ENCODE measurements around the gene DAD1. TPM values are rescaled to one million over a fixed set of nuclear protein-coding genes. Genes with fewer than 3 reads are reported as not detected.

DAD1 gene
- total and polyA plus RNA-seq, 2 of the 8 experiments (the other 6 are each of a cell fraction or from before 2014, with no cell fraction given), result 131 to 440 TPM

DNA sequence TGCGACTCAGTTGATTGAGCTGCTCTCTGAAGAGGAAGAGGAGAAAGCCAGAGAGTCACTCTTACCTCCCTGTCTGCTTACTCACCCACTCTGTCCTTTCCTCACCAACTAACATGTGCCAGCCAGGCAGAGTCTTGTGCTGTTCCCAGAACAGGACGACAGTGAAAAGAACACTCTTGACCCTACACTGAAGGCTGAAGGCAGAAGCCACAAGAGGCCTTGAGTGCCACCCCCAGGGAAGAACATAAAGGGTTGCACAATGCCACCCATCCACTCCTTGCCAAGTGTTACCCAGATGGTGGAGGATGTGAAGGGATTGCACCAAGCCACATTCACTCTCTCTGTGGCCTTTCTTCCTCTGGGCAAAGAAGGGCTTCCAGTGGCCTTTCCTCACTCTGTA is 21.9 kb upstream of the DAD1 start:
- Histone ChIP-seq H3K27ac (ENCODE audit: low read depth, low read length) (no peak overlapping the region), H4K5ac (ENCODE audit: insufficient read length, low read depth, low read length) (no peak overlapping the region), H4K91ac (replicated peaks; ENCODE audit: insufficient read length, low read length) (no peak overlapping the region), H3K4me2 (ENCODE audit: insufficient read depth in 1 of 2, low read depth in 2 of 2, low read length in 2 of 2) (no peak overlapping the region), H3K36me3 (ENCODE audit: control insufficient read depth in 2 of 4, insufficient read depth in 4 of 4, low read length in 3 of 4) (peaks cover 6 to 43% (median 29%) of the 10 kb centered on the region in 4 experiments; a peak in 6 of 8 replicates), H2BK15ac (ENCODE audit: low read length) (no peak overlapping the region), H4K20me1 (replicated peaks in 1 of 2; ENCODE audit: control insufficient read depth in 1 of 2, insufficient read depth in 2 of 2, low read length in 2 of 2) (no peaks in the 10 kb centered on the region), H2BK12ac (ENCODE audit: low read depth, low read length) (no peak overlapping the region), H3K79me2 (ENCODE audit: control insufficient read depth in 1 of 2, insufficient read depth in 2 of 2, low read length in 2 of 2) (no peaks in the 10 kb centered on the region), H3K9me3 (ENCODE audit: insufficient read depth in 2 of 2, low read depth in 1 of 2, low read length in 1 of 2) (no peaks in the 10 kb centered on the region), H3K23ac (ENCODE audit: insufficient read length) (no peak overlapping the region), H4K8ac (ENCODE audit: extremely low read depth, insufficient read depth, low read length) (no peak overlapping the region), H3K56ac (replicated peaks; ENCODE audit: insufficient read length, low read depth, low read length) (no peak overlapping the region), H2AFZ (ENCODE audit: low read length) (no peak overlapping the region), H3K4me1 (replicated peaks in 1 of 4; ENCODE audit: control insufficient read depth in 3 of 4, insufficient read depth in 4 of 4, low read length in 3 of 4) (peaks cover 0 to 8% (median under 1%) of the 10 kb centered on the region in 4 experiments; a peak in 3 of 7 replicates), H3K18ac (ENCODE audit: extremely low read depth, low read length) (no peak overlapping the region), H3K23me2 (ENCODE audit: low read depth, low read length) (no peaks in the 10 kb centered on the region), H3K14ac (ENCODE audit: insufficient read length) (no peak overlapping the region), H3K4me3 (ENCODE audit: extremely low read depth in 1 of 4, insufficient read depth in 2 of 4, low read depth in 3 of 4, low read length in 4 of 4) (no peak overlapping the region), H3K4ac (replicated peaks; ENCODE audit: insufficient read length, low read depth, low read length) (no peak overlapping the region), H3K9ac (replicated peaks in 1 of 4; ENCODE audit: extremely low read depth in 1 of 4, low read depth in 3 of 4, low read length in 3 of 4) (no peak overlapping the region), H2AK5ac (ENCODE audit: low read depth, low read length) (no peak overlapping the region), H2BK5ac (ENCODE audit: low read depth, low read length) (no peak overlapping the region), H2BK120ac (replicated peaks; ENCODE audit: low read depth, low read length) (no peak overlapping the region), H2BK20ac (ENCODE audit: low read length) (no peak overlapping the region), H3K79me1 (ENCODE audit: low read depth, low read length) (no peaks in the 10 kb centered on the region), H3K27me3 (replicated peaks in 1 of 4; ENCODE audit: control insufficient read depth in 3 of 4, extremely low read depth in 1 of 4, insufficient read depth in 3 of 4, low read length in 3 of 4) (no peaks in the 10 kb centered on the region)
- TF ChIP-seq EP300 (IDR thresholded peaks at IDR 0.05; ENCODE audit: borderline replicate concordance in 1 of 2, low read depth in 2 of 2, low read length in 2 of 2), result no peak
- no peak for TF ChIP-seq SIX5 (IDR thresholded peaks at IDR 0.05; ENCODE audit: low read depth, low read length)
- no peak for TF ChIP-seq FOSL1 (IDR thresholded peaks at IDR 0.05; ENCODE audit: insufficient read depth, low read depth, low read length)
- TF ChIP-seq, protein P1, sequence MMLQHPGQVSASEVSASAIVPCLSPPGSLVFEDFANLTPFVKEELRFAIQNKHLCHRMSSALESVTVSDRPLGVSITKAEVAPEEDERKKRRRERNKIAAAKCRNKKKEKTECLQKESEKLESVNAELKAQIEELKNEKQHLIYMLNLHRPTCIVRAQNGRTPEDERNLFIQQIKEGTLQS (IDR thresholded peaks at IDR 0.05; ENCODE audit: insufficient read depth, low read depth, low read length), result no peak
- no peak for TF ChIP-seq EGR1 (IDR thresholded peaks at IDR 0.05; ENCODE audit: borderline replicate concordance, low read depth, low read length)
- TF ChIP-seq TEAD4 (IDR thresholded peaks at IDR 0.05; ENCODE audit: low read depth, low read length), result no peak
- no peak for TF ChIP-seq POLR2AphosphoS5 (IDR thresholded peaks at IDR 0.05; ENCODE audit: low read depth, low read length)
- TF ChIP-seq TCF12 (IDR thresholded peaks at IDR 0.05; ENCODE audit: low read depth, low read length), result no peak
- no peak for TF ChIP-seq SP1 (IDR thresholded peaks at IDR 0.05; ENCODE audit: low read depth, low read length)
- no peak for TF ChIP-seq YY1 (IDR thresholded peaks at IDR 0.05; ENCODE audit: low read depth, low read length)
- TF ChIP-seq POLR2A (IDR thresholded peaks at IDR 0.05; ENCODE audit: control extremely low read depth in 1 of 2, low read depth in 2 of 2, low read length in 2 of 2), result no peak
- TF ChIP-seq GABPA (IDR thresholded peaks at IDR 0.05; ENCODE audit: borderline replicate concordance, insufficient read depth, low read length), result no peak
- no peak for TF ChIP-seq CHD2 (IDR thresholded peaks at IDR 0.05; ENCODE audit: low read length)
- TF ChIP-seq CTBP2 (IDR thresholded peaks at IDR 0.05; ENCODE audit: borderline replicate concordance, insufficient read depth, insufficient read length, low read length), result no peak
- ChIA-PET POLR2A (ENCODE audit: partially characterized antibody) (interaction anchor here (0.5 kb wide), 1 partner anchor 15 kb away, joined by 4 read pairs; no protein-coding TSS in a partner anchor), CTCF (ENCODE audit: partially characterized antibody) (interaction anchor here (1.0 kb wide), 1 partner anchor 8 kb away, joined by 3 read pairs; no protein-coding TSS in a partner anchor)
- DNase-seq (ENCODE audit: low read depth in 1 of 2, low spot score in 2 of 2) (no peak), FAIRE-seq (no peak)
- WGBS, 2 experiments (ENCODE audit: extremely low coverage in 1 of 2, insufficient coverage in 1 of 2, insufficient read length in 1 of 2, insufficient replicate concordance in 2 of 2, low coverage in 1 of 2, low lambda C conversion rate in 2 of 2, missing lambda C conversion rate in 1 of 2), result 86% methylated on average over 2 of the region's 2 CpGs; no CpG with 5 or more reads in 1 of the 2 experiments
